GM12801 (cell line): ENCODE data around the gene ARSG.

Experiments
- CTCF ChIP-seq: IDR thresholded peaks from one replicate; pipeline ENCODE4 v1.5.1; 2011; ENCODE audit warnings: control low read depth; ENCODE audit not compliant: insufficient read length; ENCODE audit errors: extremely low read depth

The ARSG gene

GRCh38 chr17:68427575-68427974 lies 136.3 kb downstream of the ARSG start:
- TF ChIP-seq CTCF, result no peak

DNA sequence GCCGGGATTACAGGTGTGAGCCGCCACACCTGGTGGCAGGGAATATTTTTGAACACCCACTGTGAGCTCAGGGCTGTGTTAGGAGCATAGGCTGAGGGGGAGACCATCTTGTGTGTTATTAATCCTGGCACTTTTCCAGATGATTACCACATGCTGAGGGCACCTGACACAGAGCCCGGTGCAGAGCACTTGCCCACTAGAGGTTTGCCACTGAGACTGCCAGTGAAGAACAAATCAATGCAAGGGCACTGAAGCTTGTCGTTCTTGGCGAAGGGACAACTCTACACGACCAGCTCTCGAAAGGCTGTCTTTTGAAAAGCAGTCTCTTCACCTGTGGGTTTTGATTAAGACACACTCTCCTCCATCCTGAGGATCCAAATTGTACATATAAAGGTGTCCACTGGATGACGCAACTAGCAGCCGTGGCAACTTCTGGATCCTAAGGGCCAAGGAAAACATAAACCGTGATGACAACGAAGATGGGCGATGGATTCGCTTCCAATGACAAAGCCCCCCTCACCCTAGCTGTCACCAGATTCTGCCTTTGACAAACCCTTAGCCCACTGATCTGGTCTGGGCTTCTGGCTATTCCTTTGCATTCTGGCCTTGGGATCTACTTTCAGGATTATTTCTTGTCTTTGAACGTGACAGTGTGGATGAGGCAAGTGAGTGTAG lies 137.3 kb downstream of the ARSG start:
- no peak for TF ChIP-seq CTCF

GRCh38 chr17:68429881-68430280 lies 138.6 kb downstream of the ARSG start:
- TF ChIP-seq CTCF, result no peak

- TF ChIP-seq CTCF, result no peak
Observed at GRCh38 chr17:68431045-68431608, 139.8 kb downstream of the ARSG start.

- TF ChIP-seq CTCF, result no peak
Observed at GRCh38 chr17:68431661-68432071, 140.4 kb downstream of the ARSG start.

- no peak for TF ChIP-seq CTCF
Observed at GRCh38 chr17:68432086-68432864, 141.0 kb downstream of the ARSG start.

DNA sequence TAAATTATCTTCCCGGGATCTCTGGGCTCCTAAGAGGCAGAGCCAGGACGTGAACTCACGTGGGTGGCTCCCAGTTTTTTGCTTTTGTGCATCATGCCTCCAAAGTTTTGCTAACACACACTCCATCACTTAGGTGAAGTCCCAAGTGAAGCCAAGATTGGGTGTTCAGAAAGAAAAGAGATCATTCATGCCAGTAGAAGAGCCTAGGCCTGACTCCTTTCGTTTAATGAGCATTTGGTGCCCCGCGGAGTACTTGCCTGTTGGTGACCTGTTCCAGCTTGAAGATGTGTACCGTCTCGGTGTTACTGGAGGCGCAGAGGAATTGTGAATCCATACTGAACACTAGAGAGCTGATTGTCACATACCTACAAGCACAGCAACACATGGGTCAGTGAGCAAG lies 141.9 kb downstream of the ARSG start:
- no peak for TF ChIP-seq CTCF
